K562 (cell line): ENCODE measurements around the gene NSMF. TPM values are rescaled to one million over a fixed set of nuclear protein-coding genes. Genes with fewer than 3 reads are reported as not detected.
A peak's percentile ranks its signal among the peaks of the same experiment; 100 is the strongest.

Experiments used
- ATF4 ChIP-seq: fragments of 450-650 bp; formaldehyde crosslinking; IDR thresholded peaks from 2 replicates; pipeline ENCODE4 v1.4.0; 2022; ENCODE audit warnings: mild to moderate bottlenecking, moderate library complexity
- CCAR2 ChIP-seq: fragments of 200-400 bp; formaldehyde crosslinking; IDR thresholded peaks from 2 replicates; pipeline ENCODE4 v1.6.1; 2017; ENCODE audit warnings: mild to moderate bottlenecking, low read depth, low read length
- CSDE1 ChIP-seq, 2 experiments: fragments of 450-650 bp; IDR thresholded peaks; 2 replicates each; pipeline ENCODE4 v1.6.1; 2016; ENCODE audit warnings: mild to moderate bottlenecking in 1 of 2
- EZH2 ChIP-seq: IDR thresholded peaks from 2 replicates; pipeline ENCODE4 v1.6.1; 2012; ENCODE audit warnings: low read depth, mild to moderate bottlenecking, inconsistent platforms, low read length, borderline replicate concordance
- HNRNPL ChIP-seq: fragments of 200-400 bp; formaldehyde crosslinking; IDR thresholded peaks from 2 replicates; pipeline ENCODE4 v1.6.1; 2017; ENCODE audit warnings: low read depth, mild to moderate bottlenecking, low read length
- KDM5B ChIP-seq: fragments of 200-600 bp; sonication (generic); IDR thresholded peaks from 2 replicates; pipeline ENCODE4 v1.6.1; 2012; ENCODE audit warnings: low read depth, mild to moderate bottlenecking, moderate library complexity, low read length, control low read depth, inconsistent platforms; ENCODE audit not compliant: insufficient replicate concordance
- KLF1 ChIP-seq: fragments of 450-650 bp; IDR thresholded peaks from 2 replicates; pipeline ENCODE4 v1.6.1; 2016; ENCODE audit warnings: missing genetic modification characterization, missing compliant biosample characterization
- NFXL1 ChIP-seq: fragments of 450-650 bp; formaldehyde crosslinking; IDR thresholded peaks from 2 replicates; pipeline ENCODE4 v1.4.0; 2021; ENCODE audit warnings: mild to moderate bottlenecking
- PKNOX1 ChIP-seq: fragments of 450-650 bp; IDR thresholded peaks from 2 replicates; pipeline ENCODE4 v1.6.1; 2016
- POLR2A ChIP-seq: fragments of 450-650 bp; conservative IDR thresholded peaks from 2 replicates; pipeline ENCODE4 v1.6.1; 2016
- RB1 ChIP-seq: fragments of 450-650 bp; IDR thresholded peaks from 2 replicates; pipeline ENCODE4 v1.6.1; 2017; ENCODE audit warnings: low read depth, mild to moderate bottlenecking
- RBFOX2 ChIP-seq: fragments of 200-400 bp; formaldehyde crosslinking; IDR thresholded peaks from 2 replicates; pipeline ENCODE4 v1.6.1; 2017; ENCODE audit warnings: low read depth, mild to moderate bottlenecking, low read length, moderate library complexity
- RBM25 ChIP-seq: fragments of 200-400 bp; formaldehyde crosslinking; IDR thresholded peaks from 2 replicates; pipeline ENCODE4 v1.6.1; 2018; ENCODE audit warnings: low read length, low read depth, moderate library complexity; ENCODE audit not compliant: severe bottlenecking
- SMAD1 ChIP-seq: fragments of 150-350 bp; IDR thresholded peaks from 2 replicates; pipeline ENCODE4 v1.6.1; 2014; ENCODE audit warnings: low read length, low read depth; ENCODE audit not compliant: partially characterized antibody
- SMAD4 ChIP-seq: fragments of 250-450 bp; sonication (Bioruptor Pico); conservative IDR thresholded peaks from 2 replicates; pipeline ENCODE4 v1.8.0; 2021; ENCODE audit warnings: inconsistent platforms, mild to moderate bottlenecking, moderate library complexity
- SMARCB1 ChIP-seq: IDR thresholded peaks from 2 replicates; pipeline ENCODE4 v1.6.1; 2011; ENCODE audit warnings: improper control_type of control experiment, low read depth; ENCODE audit not compliant: insufficient read length
- SREBF2 ChIP-seq: sonication (generic); formaldehyde crosslinking; IDR thresholded peaks from 2 replicates; pipeline ENCODE4 v1.4.0; 2020; ENCODE audit warnings: mild to moderate bottlenecking, missing genetic modification reagents
- SRSF7 ChIP-seq: fragments of 200-400 bp; formaldehyde crosslinking; optimal IDR thresholded peaks from 2 replicates; pipeline ENCODE3; 2017; ENCODE audit warnings: mild to moderate bottlenecking, low read depth, low read length
- VEZF1 ChIP-seq: fragments of 200-800 bp; sonication (Bioruptor generic); IDR thresholded peaks from 2 replicates; pipeline ENCODE4 v1.6.1; 2017; ENCODE audit warnings: missing genetic modification characterization, missing compliant biosample characterization
- ZBTB2 ChIP-seq: fragments of 450-650 bp; IDR thresholded peaks from 2 replicates; pipeline ENCODE4 v1.6.1; 2016; ENCODE audit warnings: antibody characterized with exemption
- ZBTB7A ChIP-seq: IDR thresholded peaks from 2 replicates; pipeline ENCODE4 v1.6.1; 2011; ENCODE audit warnings: low read depth, mild to moderate bottlenecking, low read length, moderate library complexity, borderline replicate concordance; ENCODE audit not compliant: control insufficient read depth
- ZNF449 ChIP-seq: fragments of 250-450 bp; sonication (Bioruptor Pico); IDR thresholded peaks from 2 replicates; pipeline ENCODE4 v1.8.0; 2022; ENCODE audit warnings: moderate library complexity, mild to moderate bottlenecking, inconsistent platforms
- ZSCAN32 ChIP-seq: fragments of 450-650 bp; formaldehyde crosslinking; IDR thresholded peaks from 2 replicates; pipeline ENCODE4 v1.4.0; 2020; ENCODE audit warnings: mild to moderate bottlenecking, moderate library complexity
- polyA plus RNA-seq, 8 experiments: library from polyadenylated mRNA; depleted of rRNA in 4 of 8; stranded (reverse) in 5 of 8; unstranded in 3 of 8; fragments of >200 nt; fragmentation: Nextera tagmentation in 2 of 8; fragmentation: Illumina TruSeq in 1 of 8; extraction: Ambion mirVana in 2 of 8; extraction: Trizol in 1 of 8; gene quantifications; 2 replicates each; pipeline versions ENCODE4 v1.2.1 to v1.2.3, GENCODE V29; 2011 to 2014; ENCODE audit warnings: inconsistent platforms in 1 of 8, missing spikeins in 1 of 8
- total RNA-seq, 7 experiments: library from RNA; depleted of rRNA in 6 of 7; stranded (reverse); fragments of >200 nt in 6 of 7; fragmentation: Illumina TruSeq in 2 of 7; extraction: Trizol in 2 of 7; gene quantifications; 2 replicates each; pipeline versions ENCODE4 v1.2.1 to v1.2.3, GENCODE V29; 2011 to 2021; ENCODE audit warnings: low replicate concordance in 1 of 7

NSMF gene
- total and polyA plus RNA-seq, 9 of the 15 experiments (the other 6 are each of a cell fraction or from before 2014, with no cell fraction given): 0.20 to 82.7 (median 29.3) TPM

GRCh38 chr9:137459152-137459600, at the start of gene NSMF (continued):
- TF ChIP-seq VEZF1 (CRISPR knock-in tag) (peak; percentile 71), KDM5B (peak; percentile 6), SRSF7 (no peak), RB1 (peak; percentile 7; the same call in 1 of the 2 replicates), PKNOX1 (peak; percentile 29; the same call in 1 of the 2 replicates), ZBTB2 (no peak), SMAD4 (CRISPR knock-in tag) (peak; percentile 83), ZBTB7A (peak; percentile 6; the same call in 1 of the 2 replicates), SMARCB1 (no peak), CSDE1 (IDR thresholded peaks at IDR 0.05) (no peak), POLR2A (0 out of 2 replicates have a peak, but pooled peaks have one; percentile 13), ZNF449 (CRISPR knock-in tag) (no peak), NFXL1 (CRISPR knock-in tag) (no peak), ATF4 (no peak), EZH2 (no peak), CCAR2 (no peak), KLF1 (no peak), HNRNPL (no peak), SREBF2 (no peak), ZSCAN32 (CRISPR knock-in tag) (no peak), RBM25 (no peak), RBFOX2 (peak; percentile 71), SMAD1 (peak; percentile 25)
